Fibroblast of the aortic adventitia (primary cell): Measurements from ENCODE around the gene MIA2. TPM values are rescaled to one million over a fixed set of nuclear protein-coding genes. Genes with fewer than 3 reads are reported as not detected.
A peak's percentile ranks its signal among the peaks of the same experiment; 100 is the strongest.
"Not testable (repeated sequence)": the region's sequence is repeated elsewhere in the genome, so short reads cannot be mapped to it uniquely, and the experiment has no call there.

Source experiments
- DNase-seq: peaks from one replicate; pipeline ENCODE4 v3.0.0-alpha.2; 2010; ENCODE audit warnings: low read depth
- H3K4me3 ChIP-seq: 2 replicates; pipeline ENCODE4 v1.5.1; 2011; ENCODE audit warnings: low read depth, mild to moderate bottlenecking, control low read depth, low read length, moderate library complexity
- total RNA-seq: library from RNA; depleted of rRNA; stranded (reverse); fragments of >200 nt; gene quantifications from 2 replicates; pipeline ENCODE4 v1.2.3, GENCODE V29; 2012; ENCODE audit warnings: low replicate concordance
- TF ChIP-seq, protein P1 (sequence below): IDR thresholded peaks from 2 replicates; pipeline ENCODE4 v1.5.1; 2011; ENCODE audit warnings: mild to moderate bottlenecking, low read length, control low read depth, inconsistent platforms; ENCODE audit not compliant: insufficient read depth

Gene MIA2
- total RNA-seq, 1 donor, result 20.4 TPM

DNA sequence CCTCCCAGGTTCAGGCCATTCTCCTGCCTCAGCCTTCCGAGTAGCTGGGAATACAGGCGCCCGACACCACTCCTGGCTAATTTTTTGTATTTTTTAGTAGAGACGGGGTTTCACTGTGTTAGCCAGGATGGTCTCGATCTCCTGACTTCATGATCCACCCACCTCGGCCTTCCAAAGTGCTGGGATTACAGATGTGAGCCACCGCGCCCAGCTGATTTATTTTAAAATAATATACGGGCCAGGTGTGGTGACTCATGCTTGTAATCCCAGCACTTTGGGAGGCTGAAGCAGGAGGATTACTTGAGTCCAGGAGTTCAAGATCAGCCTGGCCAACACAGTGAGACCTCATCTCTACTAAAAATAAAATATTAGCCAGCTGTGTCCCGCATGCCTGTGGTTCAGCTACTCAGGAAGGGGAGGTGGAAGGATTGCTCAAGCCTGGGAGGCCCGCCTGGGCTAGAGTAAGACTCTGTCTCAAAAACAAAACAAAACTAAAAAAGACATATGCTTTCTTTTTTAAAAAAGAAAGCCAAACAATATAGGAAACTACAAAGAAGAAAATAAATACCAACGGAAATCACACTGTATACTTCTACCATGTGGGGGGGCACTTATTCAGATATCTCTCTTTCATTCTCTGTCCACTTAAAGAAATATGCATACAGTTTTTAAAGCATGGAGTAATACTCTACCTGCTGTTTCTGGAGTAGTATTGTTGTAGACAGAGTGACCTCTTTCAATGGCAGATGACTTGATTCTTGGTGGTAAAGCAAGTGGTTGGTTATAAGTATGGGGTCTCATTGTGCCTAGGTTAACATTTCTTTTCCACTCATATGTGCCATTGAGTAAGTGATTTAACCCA is 930 bp upstream of the MIA2 start:
- no peak overlapping the region for H3K4me3 ChIP-seq
- TF ChIP-seq, protein P1, sequence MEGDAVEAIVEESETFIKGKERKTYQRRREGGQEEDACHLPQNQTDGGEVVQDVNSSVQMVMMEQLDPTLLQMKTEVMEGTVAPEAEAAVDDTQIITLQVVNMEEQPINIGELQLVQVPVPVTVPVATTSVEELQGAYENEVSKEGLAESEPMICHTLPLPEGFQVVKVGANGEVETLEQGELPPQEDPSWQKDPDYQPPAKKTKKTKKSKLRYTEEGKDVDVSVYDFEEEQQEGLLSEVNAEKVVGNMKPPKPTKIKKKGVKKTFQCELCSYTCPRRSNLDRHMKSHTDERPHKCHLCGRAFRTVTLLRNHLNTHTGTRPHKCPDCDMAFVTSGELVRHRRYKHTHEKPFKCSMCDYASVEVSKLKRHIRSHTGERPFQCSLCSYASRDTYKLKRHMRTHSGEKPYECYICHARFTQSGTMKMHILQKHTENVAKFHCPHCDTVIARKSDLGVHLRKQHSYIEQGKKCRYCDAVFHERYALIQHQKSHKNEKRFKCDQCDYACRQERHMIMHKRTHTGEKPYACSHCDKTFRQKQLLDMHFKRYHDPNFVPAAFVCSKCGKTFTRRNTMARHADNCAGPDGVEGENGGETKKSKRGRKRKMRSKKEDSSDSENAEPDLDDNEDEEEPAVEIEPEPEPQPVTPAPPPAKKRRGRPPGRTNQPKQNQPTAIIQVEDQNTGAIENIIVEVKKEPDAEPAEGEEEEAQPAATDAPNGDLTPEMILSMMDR, result no peak
- DNase-seq, result peak; percentile 83

DNA sequence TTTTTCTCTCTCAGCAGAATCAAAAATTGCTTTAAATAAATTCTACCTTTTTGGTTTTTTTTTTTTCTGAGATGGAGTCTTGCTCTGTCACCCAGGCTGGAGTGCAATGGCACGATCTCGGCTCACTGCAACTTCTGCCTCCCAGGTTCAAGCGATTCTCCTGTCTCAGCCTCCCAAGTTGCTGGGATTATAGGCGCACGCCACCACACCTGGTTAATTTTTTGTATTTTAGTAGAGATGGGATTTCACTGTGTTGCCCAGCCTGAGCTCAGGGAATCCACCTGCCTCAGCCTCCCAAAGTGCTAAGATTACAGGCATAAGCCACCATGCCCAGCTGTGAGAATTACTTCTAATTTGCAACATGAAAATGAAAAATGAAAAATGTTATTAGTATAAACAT is 1.3 kb downstream of the MIA2 start:
- not testable (repeated sequence) for DNase-seq

DNA sequence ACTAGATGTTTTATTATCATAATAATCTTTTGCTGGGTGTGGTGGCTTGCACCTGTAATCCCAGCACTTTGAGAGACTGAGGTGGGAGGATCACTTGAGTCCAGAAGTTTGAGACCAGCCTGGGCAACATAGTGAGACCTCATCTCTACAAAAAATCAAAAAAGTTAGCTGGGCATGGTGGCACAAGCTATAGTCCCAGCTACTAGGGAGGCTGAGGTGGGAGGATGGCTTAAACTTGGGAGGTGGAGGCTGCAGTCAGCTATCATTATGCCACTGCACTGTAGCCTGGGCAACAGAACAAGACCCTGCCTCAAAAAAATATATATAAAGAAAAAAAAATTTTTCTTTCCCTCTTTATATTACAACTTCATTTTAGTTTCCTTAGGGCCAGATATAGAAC is 1.8 kb downstream of the MIA2 start:
- not testable (repeated sequence) for H3K4me3 ChIP-seq, DNase-seq

More for the DNA sequence above, 1.3 kb downstream of the MIA2 start:
- H3K4me3 ChIP-seq, result not testable (repeated sequence)

DNA sequence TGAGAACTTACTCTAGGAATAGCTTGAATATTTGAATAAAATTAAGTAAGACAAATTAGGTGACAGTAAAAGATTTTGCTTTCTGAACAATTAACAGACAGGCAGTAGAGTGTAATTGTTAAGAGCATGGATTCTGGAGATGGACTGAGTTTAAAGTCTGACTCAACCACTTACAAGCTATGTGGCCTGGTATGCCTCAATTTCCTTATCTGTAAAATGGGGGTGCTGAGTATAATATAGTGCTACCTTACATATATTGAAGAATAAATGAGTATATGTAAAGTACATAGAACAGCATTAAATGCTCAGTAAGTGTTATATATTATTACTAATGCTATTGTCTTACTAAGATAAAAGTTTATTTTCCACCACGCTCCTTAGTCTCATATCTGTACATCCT is 7.1 kb downstream of the MIA2 start:
- TF ChIP-seq, protein P1, result no peak
- no peak overlapping the region for H3K4me3 ChIP-seq
- DNase-seq, result no peak

DNA sequence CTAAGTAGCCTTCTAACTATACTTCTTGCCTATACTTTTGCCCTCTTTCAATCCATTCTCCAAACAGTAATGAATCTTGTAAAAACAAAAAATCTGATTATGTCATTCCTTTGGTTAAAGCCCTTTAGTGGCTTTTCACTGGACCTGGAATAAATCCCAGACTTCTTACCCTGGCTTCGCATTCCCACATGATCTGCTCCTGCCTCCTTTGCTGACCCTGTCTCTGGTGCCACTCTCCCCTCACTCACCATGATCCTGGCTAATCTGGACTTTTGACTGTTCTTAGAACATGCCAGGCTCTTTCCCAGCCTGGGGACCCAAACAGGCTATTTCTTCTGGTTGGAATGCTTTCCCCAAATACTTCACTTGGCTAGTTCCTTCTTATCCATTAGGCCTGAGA is 7.9 kb downstream of the MIA2 start:
- TF ChIP-seq, protein P1, result no peak
- DNase-seq, result no peak

DNA sequence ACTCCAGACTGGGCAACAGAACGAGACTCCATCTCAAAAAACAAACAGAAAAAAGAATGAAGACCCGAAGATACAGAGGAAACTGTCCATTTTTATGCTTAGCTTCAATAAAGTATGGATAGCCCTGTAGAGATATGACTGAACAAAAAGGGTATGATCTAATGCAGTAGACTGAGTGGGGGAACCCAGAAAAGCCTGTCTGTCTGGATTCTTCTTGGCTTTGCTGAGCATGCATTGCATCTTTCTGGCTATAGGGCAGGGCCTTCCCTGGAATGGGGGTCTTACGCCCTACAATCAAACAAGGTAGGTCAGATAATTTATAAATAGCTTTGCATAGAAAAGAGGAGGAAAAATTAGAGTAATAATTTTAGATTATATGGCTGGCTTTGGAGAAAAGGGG is 10.1 kb downstream of the MIA2 start:
- no peak overlapping the region for H3K4me3 ChIP-seq
- TF ChIP-seq, protein P1, result no peak
- no peak for DNase-seq

More for the DNA sequence above, 7.9 kb downstream of the MIA2 start:
- H3K4me3 ChIP-seq, result no peak overlapping the region

DNA sequence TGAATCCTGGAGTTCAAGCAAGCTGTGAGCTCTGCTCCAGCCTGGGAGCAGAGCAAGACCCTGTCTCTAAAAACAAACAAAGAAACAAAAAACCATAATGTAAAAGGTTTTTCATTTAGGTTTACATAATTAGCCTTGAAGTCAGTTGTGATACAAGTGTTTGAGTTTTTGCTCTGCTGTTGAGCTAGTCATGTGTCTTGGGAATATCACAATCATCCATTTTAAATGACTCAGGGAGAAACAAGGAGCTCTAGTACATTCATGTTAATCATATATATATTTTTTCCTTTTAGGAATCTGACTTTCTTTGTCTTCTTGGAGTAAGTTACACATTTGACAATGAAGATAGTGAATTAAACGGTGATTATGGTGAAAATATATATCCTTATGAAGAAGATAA is 12.9 kb downstream of the MIA2 start:
- no peak overlapping the region for H3K4me3 ChIP-seq
- TF ChIP-seq, protein P1, result no peak
- DNase-seq, result no peak

DNA sequence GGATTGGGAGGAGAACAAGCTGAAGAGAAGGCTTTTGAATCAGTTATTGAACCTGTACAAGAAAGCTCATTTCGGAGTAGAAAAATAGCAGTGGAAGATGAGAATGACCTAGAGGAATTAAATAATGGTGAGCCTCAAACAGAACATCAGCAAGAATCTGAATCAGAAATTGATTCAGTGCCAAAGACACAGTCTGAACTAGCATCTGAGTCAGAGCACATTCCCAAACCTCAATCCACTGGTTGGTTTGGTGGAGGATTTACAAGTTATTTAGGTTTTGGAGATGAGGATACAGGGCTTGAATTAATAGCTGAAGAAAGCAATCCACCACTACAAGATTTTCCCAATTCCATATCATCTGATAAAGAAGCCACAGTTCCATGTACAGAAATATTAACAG is 13.5 kb downstream of the MIA2 start:
- DNase-seq, result peak; percentile 91
- TF ChIP-seq, protein P1, result no peak
- no peak overlapping the region for H3K4me3 ChIP-seq
